ENCODE measurements around the gene MGA.

The MGA gene

GRCh38 chr15:41790756-41791546 lies 130.7 kb downstream of the MGA start:
- Histone ChIP-seq H3K27me3 (ENCODE audit: insufficient read depth, poor library complexity, severe bottlenecking) (no peaks in the 10 kb centered on the region), H3K4me3 (replicated peaks; ENCODE audit: insufficient read depth, low read length) (no peak overlapping the region), H3K27ac (replicated peaks) (no peak overlapping the region)
- no peak for TF ChIP-seq REST (IDR thresholded peaks at IDR 0.05; ENCODE audit: insufficient replicate concordance, low read depth)
- no peak for TF ChIP-seq GABPA (IDR thresholded peaks at IDR 0.05; ENCODE audit: low read depth)
- TF ChIP-seq CTCF (IDR thresholded peaks at IDR 0.05; ENCODE audit: insufficient read depth, low read length): no peak
- TF ChIP-seq POLR2AphosphoS5 (IDR thresholded peaks at IDR 0.05; ENCODE audit: low read depth): no peak
- no peak for TF ChIP-seq SPI1 (IDR thresholded peaks at IDR 0.05; ENCODE audit: borderline replicate concordance, low read depth)
- no peak for DNase-seq (ENCODE audit: low read depth in 1 of 2, low spot score in 1 of 2)

GRCh38 chr15:41791547-41791937 lies 131.3 kb downstream of the MGA start:
- TF ChIP-seq GABPA (IDR thresholded peaks at IDR 0.05; ENCODE audit: low read depth): no peak
- no peak for TF ChIP-seq REST (IDR thresholded peaks at IDR 0.05; ENCODE audit: insufficient replicate concordance, low read depth)
- no peak for TF ChIP-seq SPI1 (IDR thresholded peaks at IDR 0.05; ENCODE audit: borderline replicate concordance, low read depth)
- TF ChIP-seq CTCF (IDR thresholded peaks at IDR 0.05; ENCODE audit: insufficient read depth, low read length): no peak
- TF ChIP-seq POLR2AphosphoS5 (IDR thresholded peaks at IDR 0.05; ENCODE audit: low read depth): no peak
- Histone ChIP-seq H3K27ac (replicated peaks) (no peak overlapping the region), H3K4me3 (replicated peaks; ENCODE audit: insufficient read depth, low read length) (no peak overlapping the region), H3K27me3 (ENCODE audit: insufficient read depth, poor library complexity, severe bottlenecking) (no peaks in the 10 kb centered on the region)
- no peak for DNase-seq (ENCODE audit: low read depth in 1 of 2, low spot score in 1 of 2)

GRCh38 chr15:41792000-41792637 lies 131.9 kb downstream of the MGA start:
- DNase-seq (ENCODE audit: low read depth in 1 of 2, low spot score in 1 of 2): no peak
- no peak overlapping the region for H3K4me3 ChIP-seq (replicated peaks; ENCODE audit: insufficient read depth, low read length)
- no peak overlapping the region for H3K27ac ChIP-seq (replicated peaks)
- H3K27me3 ChIP-seq (ENCODE audit: insufficient read depth, poor library complexity, severe bottlenecking): no peaks in the 10 kb centered on the region
- TF ChIP-seq POLR2AphosphoS5 (IDR thresholded peaks at IDR 0.05; ENCODE audit: low read depth) (no peak), CTCF (IDR thresholded peaks at IDR 0.05; ENCODE audit: insufficient read depth, low read length) (no peak), SPI1 (IDR thresholded peaks at IDR 0.05; ENCODE audit: borderline replicate concordance, low read depth) (no peak), GABPA (IDR thresholded peaks at IDR 0.05; ENCODE audit: low read depth) (no peak), REST (IDR thresholded peaks at IDR 0.05; ENCODE audit: insufficient replicate concordance, low read depth) (no peak)

Data from HL-60 (cell line).